HG03103 (cell line): ENCODE results near the gene SBF2.

ENCODE experiments used
- ATAC-seq: cut with Tn5 transposase; IDR thresholded peaks from one replicate; pipeline ENCODE4 v1.9.1; 2021; ENCODE audit warnings: low read depth; ENCODE audit not compliant: unreplicated experiment

SBF2 gene

DNA sequence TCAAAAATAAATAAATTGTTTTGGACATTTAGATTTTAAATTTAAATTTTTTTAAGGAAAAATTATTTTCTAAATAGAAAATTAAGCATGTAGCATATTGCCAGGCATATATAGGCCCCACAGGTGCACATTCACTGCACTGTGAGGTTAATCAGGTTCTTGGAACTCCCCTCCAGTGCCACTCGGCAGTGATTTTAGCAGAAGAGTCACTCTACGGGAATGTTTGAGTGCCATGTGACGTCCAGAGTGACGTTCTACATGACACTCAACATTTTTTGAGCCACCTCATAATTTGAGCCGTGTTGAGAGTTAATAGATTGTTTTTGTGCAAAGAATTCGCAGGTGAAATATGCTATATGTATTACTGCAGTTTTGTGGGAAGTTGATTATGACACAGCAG, 552.8 kb downstream of the SBF2 start:
- no peak for ATAC-seq

DNA sequence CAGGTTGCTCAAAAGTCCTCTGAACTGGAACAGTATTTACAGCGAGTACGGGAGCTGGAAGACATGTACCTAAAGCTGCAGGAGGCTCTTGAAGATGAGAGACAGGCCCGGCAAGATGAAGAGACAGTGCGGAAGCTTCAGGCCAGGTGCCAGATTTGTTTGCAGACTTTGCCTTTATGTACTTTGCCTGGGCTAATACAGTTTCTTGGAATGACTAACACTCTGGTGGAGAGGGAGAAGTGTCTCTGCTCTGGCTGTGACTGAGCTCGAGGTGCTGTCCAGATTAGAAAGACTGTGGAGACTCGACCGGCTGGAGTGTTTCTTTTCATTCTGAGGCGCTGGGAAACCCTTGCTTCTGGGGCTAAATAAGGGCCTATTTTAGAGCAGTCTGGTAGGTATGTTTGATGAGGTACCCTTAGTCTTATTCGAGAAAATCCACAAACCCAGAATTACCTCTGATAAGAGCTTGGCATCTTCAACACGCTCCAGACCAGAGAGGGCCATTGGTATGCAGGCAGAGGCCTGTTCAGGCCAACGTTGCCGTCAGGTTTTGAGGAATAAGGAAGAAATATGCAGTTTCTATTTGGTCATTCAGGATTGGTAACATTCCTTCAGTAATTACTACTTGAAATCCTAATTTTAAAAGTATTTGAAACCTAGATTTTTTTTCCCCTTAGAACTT, 553.7 kb downstream of the SBF2 start:
- ATAC-seq, result no peak

GRCh38 chr11:9739123-9739900, 554.7 kb downstream of the SBF2 start:
- peak; percentile 60 for ATAC-seq

GRCh38 chr11:9738707-9739106, 555.3 kb downstream of the SBF2 start:
- ATAC-seq, result no peak

DNA sequence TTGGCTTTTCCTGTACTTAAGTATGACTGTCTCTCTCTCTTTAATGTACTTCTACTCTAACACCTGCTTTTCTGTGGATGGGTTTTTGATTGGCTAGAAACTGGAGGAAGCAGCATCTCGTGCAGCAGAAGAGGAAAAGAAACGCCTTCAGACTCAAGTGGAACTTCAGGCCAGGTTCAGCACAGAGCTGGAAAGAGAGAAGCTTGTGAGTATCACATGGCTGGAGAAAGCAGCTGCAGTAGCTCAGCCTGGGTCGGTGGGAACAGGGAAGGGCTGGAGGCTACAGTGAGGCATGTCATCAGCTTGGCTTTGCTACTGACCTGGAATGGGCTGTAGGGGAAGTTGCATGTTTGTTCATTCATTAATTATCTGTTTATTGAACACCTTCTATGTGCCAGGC, 555.9 kb downstream of the SBF2 start:
- ATAC-seq, result no peak

DNA sequence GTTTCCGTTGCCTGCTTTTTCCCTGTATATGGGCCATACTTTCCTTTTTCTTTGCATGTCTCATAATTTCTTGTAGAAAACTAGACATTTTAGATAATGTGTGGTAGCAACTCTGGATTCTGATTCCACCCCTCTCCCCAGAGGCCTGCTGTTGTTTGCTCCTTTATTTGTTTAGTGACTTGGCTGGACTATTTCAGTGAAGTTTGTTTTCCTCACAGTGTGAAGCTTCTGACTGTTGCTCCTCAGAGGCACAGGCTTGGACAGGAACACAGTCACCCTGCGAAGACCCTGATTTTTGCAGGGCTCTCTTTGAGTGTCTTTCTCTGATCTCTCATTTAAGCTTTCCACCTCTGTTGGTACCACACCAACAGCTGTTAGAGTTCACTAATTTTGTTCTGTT, 557.7 kb downstream of the SBF2 start:
- no peak for ATAC-seq

- no peak for ATAC-seq
Measured at GRCh38 chr11:9735919-9736318, 558.1 kb downstream of the SBF2 start.

GRCh38 chr11:9735236-9735635, 558.8 kb downstream of the SBF2 start:
- ATAC-seq, result no peak

GRCh38 chr11:9733212-9733611, 560.8 kb downstream of the SBF2 start:
- no peak for ATAC-seq

DNA sequence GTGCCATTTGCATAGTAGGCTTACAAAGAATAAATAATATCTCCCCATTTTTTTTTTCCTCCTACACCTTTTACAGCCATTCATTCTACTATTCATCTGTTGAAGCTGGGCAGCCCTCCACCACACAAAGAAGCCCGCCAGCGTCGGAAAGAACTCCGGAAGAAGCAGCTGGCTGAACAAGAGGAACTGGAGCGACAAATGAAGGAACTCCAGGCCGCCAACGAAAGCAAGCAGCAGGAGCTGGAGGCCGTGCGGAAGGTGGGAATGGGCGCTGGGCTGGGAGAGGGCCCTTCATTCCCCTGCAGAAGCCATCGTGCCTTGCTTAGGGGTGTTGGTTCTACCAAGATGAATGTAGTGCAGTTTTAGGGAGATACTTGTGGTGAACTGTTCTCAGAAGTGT, 561.6 kb downstream of the SBF2 start:
- no peak for ATAC-seq

- ATAC-seq, result no peak
Measured at GRCh38 chr11:9731256-9731655, 562.8 kb downstream of the SBF2 start.
